Measurements from ENCODE around the gene SPDEF. TPM values are rescaled to one million over a fixed set of nuclear protein-coding genes. Genes with fewer than 3 reads are reported as not detected.

Gene SPDEF
- total RNA-seq, 1 donor from 2014 or later, result not detected

- DNase-seq (ENCODE audit: low read depth), result no peak
- TF ChIP-seq CTCF (IDR thresholded peaks at IDR 0.05; ENCODE audit: insufficient read depth, low read length, poor library complexity, severe bottlenecking), result no peak
- Histone ChIP-seq H3K4me3 (ENCODE audit: low read depth, low read length) (no peak overlapping the region), H3K36me3 (ENCODE audit: control insufficient read depth, insufficient read depth, low read length) (no peaks in the 10 kb centered on the region), H3K27me3 (ENCODE audit: control insufficient read depth, insufficient read depth, low read length) (no peaks in the 10 kb centered on the region)
These were observed 62.8 kb downstream of the SPDEF start for GRCh38 chr6:34493344-34493743.

- H3K4me3 ChIP-seq (ENCODE audit: low read depth, low read length), result no peak overlapping the region
- DNase-seq (ENCODE audit: low read depth), result no peak
- no peak for TF ChIP-seq CTCF (IDR thresholded peaks at IDR 0.05; ENCODE audit: insufficient read depth, low read length, poor library complexity, severe bottlenecking)
- H3K27me3 ChIP-seq (ENCODE audit: control insufficient read depth, insufficient read depth, low read length), result no peaks in the 10 kb centered on the region
- no peaks in the 10 kb centered on the region for H3K36me3 ChIP-seq (ENCODE audit: control insufficient read depth, insufficient read depth, low read length)
These were observed 65.1 kb downstream of the SPDEF start for GRCh38 chr6:34491091-34491430.

GRCh38 chr6:34490390-34491090 is 65.6 kb downstream of the SPDEF start:
- no peak for TF ChIP-seq CTCF (IDR thresholded peaks at IDR 0.05; ENCODE audit: insufficient read depth, low read length, poor library complexity, severe bottlenecking)
- no peaks in the 10 kb centered on the region for H3K36me3 ChIP-seq (ENCODE audit: control insufficient read depth, insufficient read depth, low read length)
- H3K4me3 ChIP-seq (ENCODE audit: low read depth, low read length), result no peak overlapping the region
- no peak for DNase-seq (ENCODE audit: low read depth)
- H3K27me3 ChIP-seq (ENCODE audit: control insufficient read depth, insufficient read depth, low read length), result no peaks in the 10 kb centered on the region

GRCh38 chr6:34489207-34489805 is 66.8 kb downstream of the SPDEF start:
- Histone ChIP-seq H3K36me3 (ENCODE audit: control insufficient read depth, insufficient read depth, low read length) (no peaks in the 10 kb centered on the region), H3K27me3 (ENCODE audit: control insufficient read depth, insufficient read depth, low read length) (no peaks in the 10 kb centered on the region), H3K4me3 (ENCODE audit: low read depth, low read length) (no peak overlapping the region)
- no peak for DNase-seq (ENCODE audit: low read depth)
- no peak for TF ChIP-seq CTCF (IDR thresholded peaks at IDR 0.05; ENCODE audit: insufficient read depth, low read length, poor library complexity, severe bottlenecking)

Other genes with a start within 250 kb of the SPDEF start
- gene NUDT3, start 163.7 kb downstream of the SPDEF start, total RNA-seq, result 29.6 and 31.7 TPM in 2 replicates
- gene RPS10, start 130.3 kb downstream of the SPDEF start, total RNA-seq, result 3,975 and 4,200 TPM in 2 replicates
- 0.04 TPM in 1 of 2 replicates, not detected in the other for gene PACSIN1, start 90.3 kb downstream of the SPDEF start, total RNA-seq
- 37.9 and 39.8 TPM in 2 replicates for gene ILRUN, start 140.4 kb upstream of the SPDEF start, total RNA-seq
- gene SNRPC, start 201.2 kb upstream of the SPDEF start, total RNA-seq, result 128 and 150 TPM in 2 replicates
- 17.0 and 19.2 TPM in 2 replicates for gene BLTP3A, start 235.8 kb upstream of the SPDEF start, total RNA-seq